Heart left ventricle (tissue), 13 donors: ENCODE data around the gene EEIG1.

Experiments used
- POLR2A ChIP-seq, 2 donors: fragments of 450-650 bp; IDR thresholded peaks; one replicate each; pipeline ENCODE4 v1.6.1; 2017; ENCODE audit warnings: antibody characterized with exemption in 2 of 2, mild to moderate bottlenecking in 2 of 2, moderate library complexity in 2 of 2
- TF ChIP-seq, protein P1 (sequence below), 12 donors: fragments of 200-600 bp; sonication (generic) in 4 of 12; IDR thresholded peaks; one replicate each; pipeline versions ENCODE4 v1.5.0 to v1.8.0; 2018 to 2022; ENCODE audit warnings: antibody characterized with exemption in 12 of 12, mild to moderate bottlenecking in 5 of 12
- donor health status: ischemic (EF 13 %, LVEDD 7.1; RV severe dilation, severe dysfunction).
- donor health status: DM: no; HTN: yes; CAD: no.
- donor health status: DM: no; HTN: no; CAD: no.
- donor health status: ischemic (EF 25% LVEDD 6.9; RV normal size, moderate dysfunction).
- donor health status: ischemic (EF 25% LVEDD 5.7; RV mildly dilated, moderate dysfunction).
- donor health status: ischemic (EF 35%, LVEDD 5.7; RV mildly dilated, moderate dysfunction).
- donor health status: nonischemic (EF 11% LVEDD 7.7; RV severe dilation, severe dysfunction).
- donor health status: DM: yes; HTN: yes; CAD: no.
- donor health status: PGD.
- donor health status: ischemic (EF 29% LVEDD 5.4; RV normal size, mild dysfunction).
- donor health status: nonischemic (EF 23%, LVEDD 6.1; RV moderate dilation, normal function).

DNA sequence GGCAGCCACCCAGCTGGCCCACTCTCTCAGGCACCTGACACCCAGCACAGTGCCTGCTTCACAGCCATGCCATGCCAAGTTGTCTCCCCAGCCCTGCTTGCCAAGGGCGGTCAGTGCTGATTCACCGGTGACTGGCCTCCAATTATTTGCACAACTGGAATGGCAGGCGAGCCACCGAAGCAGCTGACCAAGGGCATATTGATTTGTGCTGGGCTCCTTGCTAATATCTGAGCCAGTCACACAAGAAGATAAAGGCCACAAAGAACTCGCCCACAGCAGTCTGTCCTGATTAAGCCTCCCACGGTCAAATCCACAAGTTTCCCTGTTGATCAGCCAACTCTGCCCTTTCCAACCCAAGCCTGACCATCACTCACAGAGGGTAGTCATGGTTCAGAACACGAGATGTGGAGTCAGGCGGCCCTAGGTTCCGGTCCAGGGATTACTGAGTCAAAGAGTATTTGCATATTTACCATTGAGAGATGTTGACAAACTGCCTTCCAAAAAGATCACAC lies 6.4 kb upstream of the EEIG1 start:
- TF ChIP-seq POLR2A (IDR thresholded peaks at IDR 0.05): no peak
- TF ChIP-seq, protein P1, sequence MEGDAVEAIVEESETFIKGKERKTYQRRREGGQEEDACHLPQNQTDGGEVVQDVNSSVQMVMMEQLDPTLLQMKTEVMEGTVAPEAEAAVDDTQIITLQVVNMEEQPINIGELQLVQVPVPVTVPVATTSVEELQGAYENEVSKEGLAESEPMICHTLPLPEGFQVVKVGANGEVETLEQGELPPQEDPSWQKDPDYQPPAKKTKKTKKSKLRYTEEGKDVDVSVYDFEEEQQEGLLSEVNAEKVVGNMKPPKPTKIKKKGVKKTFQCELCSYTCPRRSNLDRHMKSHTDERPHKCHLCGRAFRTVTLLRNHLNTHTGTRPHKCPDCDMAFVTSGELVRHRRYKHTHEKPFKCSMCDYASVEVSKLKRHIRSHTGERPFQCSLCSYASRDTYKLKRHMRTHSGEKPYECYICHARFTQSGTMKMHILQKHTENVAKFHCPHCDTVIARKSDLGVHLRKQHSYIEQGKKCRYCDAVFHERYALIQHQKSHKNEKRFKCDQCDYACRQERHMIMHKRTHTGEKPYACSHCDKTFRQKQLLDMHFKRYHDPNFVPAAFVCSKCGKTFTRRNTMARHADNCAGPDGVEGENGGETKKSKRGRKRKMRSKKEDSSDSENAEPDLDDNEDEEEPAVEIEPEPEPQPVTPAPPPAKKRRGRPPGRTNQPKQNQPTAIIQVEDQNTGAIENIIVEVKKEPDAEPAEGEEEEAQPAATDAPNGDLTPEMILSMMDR (IDR thresholded peaks at IDR 0.05): no peak
